ENCODE measurements around the gene LPP.

DNA sequence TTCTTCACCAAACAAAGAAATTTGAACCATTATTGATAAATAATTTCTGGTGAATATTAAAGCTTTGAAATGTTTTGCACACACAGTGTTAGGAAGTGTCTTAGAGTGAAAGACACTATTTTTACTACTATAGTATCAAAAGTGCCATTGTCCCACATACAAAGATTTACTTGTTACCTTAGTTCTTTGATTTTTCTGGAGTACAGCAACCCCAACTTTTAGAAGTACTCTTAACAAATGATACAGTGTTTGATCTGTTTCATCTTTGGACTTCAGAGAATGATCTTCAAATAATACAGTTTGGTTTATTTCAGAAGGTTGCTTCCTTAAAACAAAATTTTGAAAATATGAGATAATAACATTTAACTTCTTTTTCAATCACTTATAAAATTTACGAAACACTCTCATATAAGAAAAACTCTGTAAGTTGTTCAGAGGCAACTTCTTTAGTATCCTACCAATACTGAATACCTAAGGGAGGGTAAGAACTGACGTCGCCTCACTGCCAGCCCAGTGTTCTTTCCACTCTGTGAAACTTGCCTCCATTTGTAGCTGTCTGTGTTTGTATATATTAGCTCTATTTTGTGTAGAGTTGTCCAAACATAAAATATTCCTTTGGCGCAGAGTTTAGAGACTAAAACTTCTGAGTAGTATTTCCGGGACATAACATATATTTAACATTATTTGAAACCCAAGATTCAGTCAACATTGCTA, 464.2 kb downstream of the LPP start:
- TF ChIP-seq, protein P1, sequence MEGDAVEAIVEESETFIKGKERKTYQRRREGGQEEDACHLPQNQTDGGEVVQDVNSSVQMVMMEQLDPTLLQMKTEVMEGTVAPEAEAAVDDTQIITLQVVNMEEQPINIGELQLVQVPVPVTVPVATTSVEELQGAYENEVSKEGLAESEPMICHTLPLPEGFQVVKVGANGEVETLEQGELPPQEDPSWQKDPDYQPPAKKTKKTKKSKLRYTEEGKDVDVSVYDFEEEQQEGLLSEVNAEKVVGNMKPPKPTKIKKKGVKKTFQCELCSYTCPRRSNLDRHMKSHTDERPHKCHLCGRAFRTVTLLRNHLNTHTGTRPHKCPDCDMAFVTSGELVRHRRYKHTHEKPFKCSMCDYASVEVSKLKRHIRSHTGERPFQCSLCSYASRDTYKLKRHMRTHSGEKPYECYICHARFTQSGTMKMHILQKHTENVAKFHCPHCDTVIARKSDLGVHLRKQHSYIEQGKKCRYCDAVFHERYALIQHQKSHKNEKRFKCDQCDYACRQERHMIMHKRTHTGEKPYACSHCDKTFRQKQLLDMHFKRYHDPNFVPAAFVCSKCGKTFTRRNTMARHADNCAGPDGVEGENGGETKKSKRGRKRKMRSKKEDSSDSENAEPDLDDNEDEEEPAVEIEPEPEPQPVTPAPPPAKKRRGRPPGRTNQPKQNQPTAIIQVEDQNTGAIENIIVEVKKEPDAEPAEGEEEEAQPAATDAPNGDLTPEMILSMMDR (IDR thresholded peaks at IDR 0.05 in 4 of 5, conservative IDR thresholded peaks at IDR 0.05 in 1 of 5), result no peak
- no peak for TF ChIP-seq POLR2A (IDR thresholded peaks at IDR 0.05)

All from gastrocnemius medialis (tissue), 4 donors.